Stimulated activated CD8-positive, alpha-beta memory T cell treated with anti-CD3 and anti-CD28 coated beads, Interleukin-4, amount 100 ng/mL, for 24 hours (primary cell): ENCODE measurements around the gene HP.
"Not testable (repeated sequence)": the region's sequence is repeated elsewhere in the genome, so short reads cannot be mapped to it uniquely, and the experiment has no call there.

ENCODE experiments used
- DNase-seq: peaks from one replicate; pipeline ENCODE4 v3.0.0-alpha.2; 2020; ENCODE audit warnings: low read depth

HP gene, protein sequence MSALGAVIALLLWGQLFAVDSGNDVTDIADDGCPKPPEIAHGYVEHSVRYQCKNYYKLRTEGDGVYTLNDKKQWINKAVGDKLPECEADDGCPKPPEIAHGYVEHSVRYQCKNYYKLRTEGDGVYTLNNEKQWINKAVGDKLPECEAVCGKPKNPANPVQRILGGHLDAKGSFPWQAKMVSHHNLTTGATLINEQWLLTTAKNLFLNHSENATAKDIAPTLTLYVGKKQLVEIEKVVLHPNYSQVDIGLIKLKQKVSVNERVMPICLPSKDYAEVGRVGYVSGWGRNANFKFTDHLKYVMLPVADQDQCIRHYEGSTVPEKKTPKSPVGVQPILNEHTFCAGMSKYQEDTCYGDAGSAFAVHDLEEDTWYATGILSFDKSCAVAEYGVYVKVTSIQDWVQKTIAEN

DNA sequence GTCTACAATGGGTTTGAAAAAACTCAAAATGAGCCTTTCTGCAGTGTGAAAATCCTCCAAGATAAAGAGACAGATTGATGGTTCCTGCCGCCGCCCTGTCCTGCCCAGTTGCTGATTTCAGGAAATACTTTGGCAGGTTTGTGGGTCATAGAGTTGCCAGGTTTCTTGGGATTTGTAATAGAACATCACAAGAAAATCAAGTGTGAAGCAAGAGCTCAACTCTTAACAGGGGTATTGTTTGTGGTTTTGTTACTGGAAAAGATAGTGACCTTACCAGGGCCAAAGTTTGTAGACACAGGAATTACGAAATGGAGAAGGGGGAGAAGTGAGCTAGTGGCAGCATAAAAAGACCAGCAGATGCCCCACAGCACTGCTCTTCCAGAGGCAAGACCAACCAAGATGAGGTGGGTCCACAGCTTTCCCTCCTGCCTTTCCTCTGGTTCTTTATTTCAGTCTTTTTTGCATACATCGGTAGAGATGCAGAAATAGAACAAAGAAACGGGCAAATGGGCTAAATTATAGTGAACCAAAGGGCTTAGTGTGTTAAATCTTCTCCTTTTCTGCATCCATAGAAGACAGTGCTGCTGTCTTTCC, at the start of gene HP:
Gene HP (plus strand): TSS at position 252 of the 594 bp plus-strand sequence. CDS start 148 bp downstream, at position 400.
- not testable (repeated sequence) for DNase-seq

DNA sequence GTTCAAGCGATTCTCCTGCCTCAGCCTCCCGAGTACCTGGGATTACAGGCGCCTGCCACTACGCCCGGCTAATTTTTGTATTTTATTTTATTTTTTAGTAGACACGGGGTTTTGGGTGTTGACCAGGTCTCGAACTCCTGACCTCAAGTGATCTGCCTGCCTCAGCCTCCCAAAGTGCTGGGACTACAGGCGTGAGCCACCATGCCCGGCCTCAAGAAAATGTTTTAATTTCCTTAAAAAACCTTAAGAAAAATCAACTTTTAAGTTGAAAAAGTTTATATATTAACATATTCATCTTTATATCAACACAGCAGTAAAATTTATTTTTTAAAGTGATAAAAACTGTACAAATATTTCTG, 46.3 kb upstream of the HP start:
- DNase-seq: not testable (repeated sequence)

DNA sequence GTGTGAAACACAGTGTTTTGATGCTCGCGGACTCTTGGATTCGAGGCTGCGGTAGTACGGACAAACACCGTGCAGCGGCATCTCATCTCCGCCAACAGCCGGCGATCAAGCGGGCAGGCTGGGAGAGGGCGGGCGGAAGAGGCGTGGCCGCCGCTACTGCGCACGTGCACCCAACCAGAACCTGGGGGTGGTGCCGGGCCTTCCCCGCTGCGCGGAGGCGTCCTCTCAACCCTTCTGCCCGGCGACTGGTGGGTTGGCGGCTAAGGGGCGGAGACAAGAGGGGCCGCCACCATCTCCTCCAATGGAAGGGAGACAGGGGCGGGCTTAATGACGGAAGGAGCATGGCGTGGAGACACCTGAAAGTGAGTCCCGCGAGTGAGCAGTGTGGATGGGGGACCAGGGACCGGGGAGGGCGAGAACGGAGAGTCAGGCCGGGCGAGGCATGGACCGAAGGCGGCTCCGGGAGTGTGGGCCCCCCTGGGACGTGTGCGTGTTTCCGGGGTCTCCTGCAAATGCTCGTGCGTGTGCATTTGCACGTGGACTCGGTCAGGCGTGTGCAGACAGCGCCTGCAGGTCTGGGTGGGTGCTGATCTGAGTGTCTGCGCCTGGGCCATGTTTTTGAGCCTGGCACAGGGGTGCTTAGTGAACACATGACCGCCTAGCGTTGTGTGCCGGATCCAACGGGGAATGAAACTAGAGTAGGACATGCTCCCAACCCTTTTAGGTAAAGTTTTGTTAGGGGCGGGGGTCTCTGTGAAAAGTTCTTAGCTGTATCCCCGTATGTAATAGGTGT, 45.7 kb upstream of the HP start, which contains the start of gene DHODH:
Gene DHODH (plus strand): TSS at position 321 of the 793 bp plus-strand sequence. CDS start 21 bp downstream, at position 342.
- DNase-seq: peak; percentile 96

DNA sequence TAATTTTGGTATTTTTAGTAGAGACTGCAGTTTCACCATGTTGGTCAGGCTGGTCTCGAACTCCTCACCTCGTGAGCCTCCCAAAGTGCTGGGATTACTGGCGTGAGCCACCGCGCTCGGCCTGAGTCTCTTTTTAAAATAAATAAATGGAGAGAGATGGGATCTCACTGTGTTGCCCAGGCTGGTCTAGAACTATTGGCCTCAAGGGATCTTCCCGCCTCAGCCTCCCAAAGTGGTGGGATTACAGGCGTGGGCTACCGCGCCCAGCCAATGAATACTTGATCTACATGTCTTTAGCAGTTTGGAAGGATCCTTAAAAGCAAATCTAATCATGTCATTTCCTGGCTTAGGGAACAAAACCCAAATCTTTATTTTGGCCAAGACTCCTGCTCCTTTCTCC, 44.5 kb upstream of the HP start:
- DNase-seq: no peak

DNA sequence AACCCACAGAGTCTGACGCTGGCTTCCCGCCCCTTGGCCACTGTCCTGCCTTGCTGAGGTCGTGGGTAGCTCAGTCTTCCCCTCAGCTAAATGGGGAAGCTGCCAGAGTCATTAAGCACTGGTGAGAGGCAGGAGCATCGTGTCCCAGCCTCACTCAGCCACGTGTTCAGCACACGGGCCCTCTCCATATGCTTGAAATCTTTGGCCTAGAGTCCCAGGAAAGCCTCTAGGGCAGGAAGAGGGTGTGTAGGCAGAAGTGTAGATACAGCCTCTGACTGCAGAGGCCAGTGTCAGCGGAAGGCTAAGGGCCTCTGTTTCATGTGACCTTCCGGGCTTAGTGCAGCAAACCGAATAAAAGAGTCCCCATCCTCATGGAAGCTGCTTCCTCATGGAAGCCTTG, 41.7 kb upstream of the HP start:
- DNase-seq: no peak

DNA sequence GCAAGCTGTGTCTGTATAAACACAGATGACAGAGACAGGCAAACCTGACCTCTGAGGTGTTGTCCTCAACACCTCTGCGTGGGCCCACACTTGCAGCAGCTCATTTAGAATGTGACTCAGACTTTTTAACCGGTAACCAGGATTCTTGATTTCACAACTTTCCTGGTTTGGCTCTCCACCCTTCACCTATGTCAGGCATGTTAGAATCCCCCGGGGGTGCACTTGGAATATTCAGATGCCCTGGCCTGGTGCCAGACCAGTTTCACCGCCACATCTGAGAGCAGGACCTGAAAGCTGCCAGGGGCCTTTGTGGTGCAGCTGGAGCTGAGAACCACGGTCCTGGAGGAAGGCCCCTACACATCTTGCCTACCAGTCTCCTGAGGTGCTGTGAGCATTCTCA, 40.9 kb upstream of the HP start:
- DNase-seq: no peak

DNA sequence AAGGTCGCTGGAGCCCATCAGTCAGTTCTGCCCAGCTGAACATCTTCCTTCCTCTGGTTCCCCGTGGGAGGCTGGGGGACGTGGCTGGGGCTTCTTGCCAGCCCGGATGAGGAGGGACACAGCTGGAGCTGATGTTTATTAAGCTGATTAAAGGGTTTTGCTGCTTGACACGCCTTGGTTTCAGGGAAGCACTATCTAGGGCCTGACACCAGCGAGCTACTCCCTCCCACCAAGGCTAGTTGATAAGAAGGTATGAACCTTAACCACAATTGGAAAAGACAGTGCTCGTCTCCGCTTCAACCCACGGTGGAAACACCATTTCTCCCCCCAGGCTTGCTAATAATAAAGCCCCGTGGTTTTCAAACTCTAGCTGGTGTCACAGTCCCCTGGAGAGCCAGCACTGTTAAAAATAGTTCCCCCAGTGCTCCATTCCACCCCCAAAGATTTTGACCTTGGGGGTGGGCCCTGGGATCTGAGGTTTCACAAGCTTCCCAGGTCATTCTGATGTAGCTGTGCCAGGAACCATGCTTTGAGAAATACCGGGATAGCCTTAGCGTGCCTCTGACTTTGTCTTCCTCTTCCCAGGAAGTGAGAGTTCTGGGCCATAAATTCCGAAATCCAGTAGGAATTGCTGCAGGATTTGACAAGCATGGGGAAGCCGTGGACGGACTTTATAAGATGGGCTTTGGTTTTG, 40.3 kb upstream of the HP start:
- no peak for DNase-seq

DNA sequence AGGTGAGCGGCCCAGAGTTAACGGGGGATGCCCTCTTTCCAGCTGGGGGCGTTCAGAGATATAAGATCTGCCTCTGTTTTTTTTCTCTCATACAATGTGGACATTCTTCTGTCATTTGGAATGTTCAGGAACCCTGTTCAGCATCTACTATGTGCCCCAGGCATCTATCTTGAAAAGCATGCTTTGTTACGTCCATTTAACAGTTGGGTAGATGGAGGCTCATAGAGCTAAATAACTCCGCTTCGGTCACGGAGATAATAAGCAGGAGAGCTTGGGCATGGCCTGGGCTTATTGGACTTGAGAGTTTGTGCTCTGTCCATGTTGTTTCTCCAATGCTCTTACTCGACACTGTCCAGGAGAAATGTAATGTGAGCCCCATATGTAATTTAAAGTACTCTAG, 39.6 kb upstream of the HP start:
- no peak for DNase-seq

DNA sequence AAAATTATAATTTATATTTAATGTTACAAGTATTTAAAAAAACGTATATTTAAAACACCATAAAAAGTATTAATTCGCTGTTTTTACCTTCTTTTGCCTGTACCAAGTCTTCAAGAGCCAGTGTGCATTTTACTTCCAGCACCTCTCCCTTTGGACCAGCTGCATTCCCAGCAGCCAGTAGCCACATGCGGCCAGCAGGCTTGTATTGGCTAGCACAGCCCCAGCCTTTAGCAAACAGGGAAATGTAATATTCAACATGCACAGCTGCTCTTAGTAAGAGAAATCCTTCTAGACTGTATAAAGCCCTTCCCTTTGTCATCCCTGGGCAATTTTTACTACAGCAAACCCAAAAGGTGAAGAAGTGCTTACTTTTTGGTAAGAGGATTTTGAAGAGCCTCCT, 39.2 kb upstream of the HP start:
- no peak for DNase-seq

DNA sequence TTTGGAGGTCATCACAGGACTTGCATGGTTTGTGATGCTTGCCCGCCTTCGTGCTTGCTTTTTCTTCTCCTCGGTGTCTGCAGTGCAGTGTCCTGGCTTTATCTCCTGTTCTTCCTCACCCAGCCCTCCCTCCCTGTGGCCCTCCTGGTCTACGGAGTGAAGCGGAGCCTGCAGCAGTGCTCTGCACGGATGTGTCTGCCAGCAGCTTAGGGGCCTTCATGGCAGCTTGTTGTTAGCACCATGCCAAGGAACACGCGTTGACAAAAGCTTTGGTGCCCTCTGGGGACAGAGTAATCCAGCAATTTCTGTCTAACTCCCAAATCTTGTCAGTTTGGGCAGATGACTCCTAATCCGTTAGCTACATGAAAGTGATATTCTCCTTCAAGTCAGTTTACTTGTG, 35.8 kb upstream of the HP start:
- no peak for DNase-seq

DNA sequence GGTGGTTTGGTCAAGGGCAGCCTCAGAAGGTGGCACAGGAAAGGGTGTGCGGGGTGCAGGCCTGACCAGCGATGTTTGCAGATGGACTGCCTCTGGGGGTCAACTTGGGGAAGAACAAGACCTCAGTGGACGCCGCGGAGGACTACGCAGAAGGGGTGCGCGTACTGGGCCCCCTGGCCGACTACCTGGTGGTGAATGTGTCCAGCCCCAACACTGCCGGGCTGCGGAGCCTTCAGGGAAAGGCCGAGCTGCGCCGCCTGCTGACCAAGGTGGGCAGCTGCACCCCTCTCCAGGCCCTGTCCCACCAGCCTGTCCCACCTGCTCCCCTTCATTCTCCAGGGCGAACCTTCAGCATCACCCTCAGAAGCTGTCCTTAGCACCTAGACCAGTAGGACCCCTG, 33.3 kb upstream of the HP start:
- DNase-seq: no peak

DNA sequence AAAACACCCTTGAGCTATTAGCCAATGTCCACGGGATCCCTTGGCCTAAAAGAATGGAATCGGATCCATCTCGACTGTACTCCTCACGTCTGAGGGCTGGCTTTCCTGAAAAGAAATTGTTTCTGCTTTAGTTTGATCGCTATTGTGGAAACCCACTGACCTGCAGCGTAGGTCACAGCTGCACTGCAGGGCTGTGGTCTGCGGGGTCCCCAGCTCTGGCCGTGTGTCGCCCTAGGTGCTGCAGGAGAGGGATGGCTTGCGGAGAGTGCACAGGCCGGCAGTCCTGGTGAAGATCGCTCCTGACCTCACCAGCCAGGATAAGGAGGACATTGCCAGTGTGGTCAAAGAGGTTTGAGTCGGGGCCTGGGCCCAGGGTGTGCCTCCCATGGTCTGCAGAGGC, 32.2 kb upstream of the HP start:
- DNase-seq: no peak

DNA sequence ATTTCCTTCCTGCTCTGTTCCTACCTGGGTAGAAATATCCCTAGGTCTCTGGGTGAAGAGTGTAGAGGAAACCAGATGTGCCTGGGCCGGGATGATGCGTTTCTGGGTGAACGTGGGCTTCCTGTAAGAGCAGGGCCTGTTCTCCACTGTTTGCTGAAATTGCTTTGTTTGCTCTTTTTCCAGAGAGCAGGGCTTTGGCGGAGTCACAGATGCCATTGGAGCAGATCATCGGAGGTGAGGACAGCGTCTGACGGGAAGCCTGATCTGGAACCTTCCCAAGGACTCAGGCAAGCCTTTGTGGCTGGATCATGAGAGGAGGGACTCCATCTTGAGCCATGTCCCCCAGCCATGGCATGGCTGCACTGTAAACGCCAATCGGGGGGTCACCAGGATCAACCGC, 30.3 kb upstream of the HP start:
- no peak for DNase-seq

DNA sequence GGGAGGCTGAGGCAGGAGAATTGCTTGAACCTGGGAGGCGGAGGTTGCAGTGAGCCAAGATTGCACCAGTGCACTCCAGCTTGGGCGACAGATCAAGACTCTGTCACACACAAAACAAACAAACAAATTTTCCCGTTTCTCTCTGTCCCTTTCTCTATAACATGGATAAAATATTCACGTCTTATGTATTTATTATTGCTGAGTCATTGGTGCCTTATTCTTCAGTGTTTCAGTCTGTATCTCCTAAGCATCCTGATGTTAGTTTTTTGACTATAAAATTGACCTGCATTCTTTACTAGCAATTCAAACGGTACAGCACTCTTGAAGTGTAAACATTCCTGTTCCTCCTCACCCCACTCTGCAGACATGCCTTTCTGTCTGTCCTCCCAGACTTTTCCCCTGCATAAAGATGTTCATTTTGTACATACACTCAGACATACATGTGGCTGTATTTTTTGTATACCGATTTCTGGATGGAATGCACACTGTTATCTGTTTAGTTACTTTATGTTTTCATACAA, 29.4 kb upstream of the HP start:
- no peak for DNase-seq

DNA sequence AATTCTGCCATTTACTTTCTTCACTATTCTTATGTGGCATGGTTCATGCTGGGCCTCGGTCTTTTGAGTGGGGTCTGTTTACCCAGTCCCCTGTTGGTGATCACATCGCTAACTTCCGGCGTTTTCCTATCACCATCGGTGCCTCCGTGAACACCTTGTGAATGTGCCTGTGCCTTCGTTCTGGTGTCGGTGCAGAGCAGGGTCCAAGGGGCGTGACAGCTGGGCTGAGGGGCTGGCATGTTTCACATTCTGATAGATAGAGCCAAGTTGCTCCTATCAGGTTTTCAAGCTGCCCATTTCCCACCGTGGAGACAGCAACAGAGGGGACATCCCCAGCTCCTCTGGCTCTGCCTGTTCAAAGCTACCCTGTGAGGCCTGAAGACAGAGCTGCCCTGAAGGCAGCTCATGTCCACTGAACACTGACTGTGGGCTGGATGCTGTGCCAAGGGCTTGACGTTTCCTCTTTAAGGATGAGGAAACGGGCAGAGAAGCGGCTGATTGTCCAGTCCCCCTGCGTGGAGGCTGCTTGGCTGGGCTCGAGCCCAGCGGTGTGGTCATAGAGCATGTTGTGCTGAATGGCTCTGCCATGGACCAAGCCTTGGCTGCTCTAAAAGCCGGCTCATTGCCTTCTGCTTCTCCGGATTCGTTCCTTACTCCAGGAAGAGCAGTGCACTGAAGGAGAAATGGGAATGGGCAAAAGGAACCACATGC, 28.7 kb upstream of the HP start:
- no peak for DNase-seq

DNA sequence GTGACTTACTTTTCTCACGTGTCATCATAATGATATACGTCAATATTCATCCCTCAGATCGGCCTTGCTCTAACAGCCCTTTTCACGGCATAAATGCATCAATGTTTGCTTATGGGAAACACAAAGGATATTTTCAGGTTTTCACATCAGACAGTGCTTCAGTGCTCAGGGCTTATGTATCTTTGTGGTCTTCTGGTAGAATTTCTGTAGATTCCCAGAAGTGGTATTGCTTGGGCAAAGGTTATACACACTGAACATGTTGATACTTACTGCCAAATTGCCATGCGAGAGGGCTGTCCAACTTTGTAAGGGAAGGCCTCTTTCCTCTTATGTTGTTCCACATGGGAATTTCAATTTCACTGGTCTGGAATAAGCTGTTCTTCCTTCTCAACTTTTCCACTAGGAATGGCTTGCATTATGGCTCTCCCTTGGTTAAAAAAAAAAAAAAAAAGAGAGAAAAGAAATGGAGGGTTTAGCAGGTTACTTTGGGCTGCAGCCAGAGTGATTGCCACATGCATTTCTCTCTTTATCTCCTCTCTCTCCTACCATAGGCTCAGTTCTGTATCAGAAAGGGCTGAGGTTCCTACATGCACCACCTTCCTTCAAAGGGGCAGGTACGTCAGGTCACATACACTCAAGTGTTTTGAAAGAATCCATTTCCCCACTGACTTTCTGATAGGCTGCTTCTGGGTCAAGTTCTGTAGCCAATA, 26.5 kb upstream of the HP start:
- DNase-seq: no peak

DNA sequence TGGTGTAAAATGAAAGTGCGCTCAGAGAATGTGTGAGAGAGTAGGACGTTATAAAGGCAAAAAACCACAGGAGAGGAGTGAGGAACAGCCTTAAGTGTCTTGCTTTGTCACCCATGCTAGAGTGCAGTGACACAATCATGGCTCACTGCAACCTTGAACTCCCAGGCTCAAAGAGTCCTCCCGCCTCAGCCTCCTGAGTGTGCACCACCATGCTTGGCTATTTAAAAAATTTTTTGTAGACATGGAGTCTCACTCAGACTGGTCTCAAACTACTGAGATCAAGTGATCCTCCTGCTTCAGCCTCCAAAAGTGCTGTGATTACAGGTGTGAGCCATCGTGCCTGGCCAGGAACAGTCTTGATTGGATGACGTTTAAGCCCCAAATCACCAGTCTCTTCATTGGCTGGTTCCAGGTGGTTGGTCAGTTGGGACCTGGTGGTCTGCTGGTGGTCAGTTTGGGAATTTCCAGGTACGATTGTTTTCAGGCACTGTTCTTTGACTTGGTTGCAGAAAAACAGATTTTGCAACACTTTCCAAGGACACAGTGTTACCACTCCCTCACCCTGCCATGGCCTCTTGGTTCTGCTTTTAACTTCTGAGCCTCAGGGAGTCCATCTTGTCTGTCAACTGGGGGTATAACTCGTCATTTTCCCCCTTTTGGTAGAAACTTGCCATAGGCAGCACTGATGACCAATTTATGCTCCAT, 24.6 kb upstream of the HP start:
- DNase-seq: no peak

DNA sequence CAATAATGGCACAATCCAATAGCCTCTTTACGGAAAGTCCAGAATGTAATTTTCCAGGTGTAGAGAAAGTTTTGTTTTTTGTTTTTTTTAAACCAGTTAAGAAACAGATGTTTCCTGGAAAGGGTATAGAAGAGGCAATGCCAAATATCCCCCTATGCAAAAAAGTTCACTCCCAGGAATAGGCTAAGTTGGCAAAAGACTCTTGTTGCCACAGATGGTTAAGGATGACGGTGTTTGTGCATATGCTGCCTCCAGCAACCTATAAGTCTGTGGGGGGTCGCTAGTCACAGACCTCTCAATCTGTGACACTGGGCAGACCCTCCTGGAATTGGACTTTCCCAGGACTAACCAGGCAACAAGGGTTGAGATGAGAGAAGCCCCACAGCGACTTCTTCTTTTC, 20.9 kb upstream of the HP start:
- no peak for DNase-seq

DNA sequence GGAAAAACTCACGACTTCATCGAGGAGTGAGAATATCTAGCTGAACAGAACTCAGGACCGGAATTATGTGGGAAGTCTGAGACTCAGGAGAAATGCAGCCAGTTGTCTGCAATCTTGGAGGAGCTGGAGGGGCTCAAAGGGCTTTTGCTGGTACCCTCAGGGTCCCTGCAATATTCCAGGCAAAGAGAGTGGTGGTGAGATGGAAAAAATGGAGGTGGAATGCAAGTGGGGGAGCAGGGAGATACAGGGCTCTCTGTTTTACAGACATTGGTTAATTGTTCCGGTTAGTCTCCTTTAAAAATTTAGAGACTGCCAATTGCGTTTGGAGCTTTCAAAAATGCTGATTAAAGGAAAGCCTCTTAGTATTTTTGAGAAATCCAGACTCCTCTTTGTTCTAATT, 18.2 kb upstream of the HP start:
- DNase-seq: no peak

DNA sequence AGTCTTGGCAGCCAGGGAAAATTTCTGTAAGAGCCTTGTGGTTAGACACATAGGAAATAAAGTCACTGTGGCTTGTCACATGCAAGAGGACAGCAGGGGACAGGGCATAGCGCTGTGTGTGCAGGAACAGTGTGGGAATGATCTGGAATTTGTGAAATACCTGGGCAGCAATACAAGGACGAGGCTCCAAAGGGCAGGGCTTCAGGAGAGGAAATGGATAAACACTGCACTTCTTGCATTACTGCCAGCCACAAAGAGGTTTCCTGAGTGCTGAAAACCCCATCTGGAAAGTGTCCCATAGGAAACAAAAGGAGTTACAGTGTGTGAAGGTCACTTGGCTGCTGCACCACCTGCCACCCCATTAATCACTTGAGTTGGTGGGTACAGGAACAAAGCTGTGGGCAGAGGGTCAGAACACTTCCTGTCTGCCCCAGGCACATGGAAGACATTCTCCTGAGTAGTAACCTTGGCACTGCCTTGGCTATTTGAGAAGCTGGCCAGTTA, 12.1 kb upstream of the HP start:
- DNase-seq: no peak
